Neuron (in vitro differentiated cells): ENCODE data around the gene ANKRD39.

Experiments used
- H2AFZ ChIP-seq: one replicate; pipeline ENCODE4 v1.6.1; 2013; ENCODE audit warnings: low read depth, mild to moderate bottlenecking, inconsistent platforms, low read length, moderate library complexity
- H3K27me3 ChIP-seq: one replicate; pipeline ENCODE4 v1.6.1; 2013; ENCODE audit warnings: low read length; ENCODE audit not compliant: insufficient read depth
- H3K36me3 ChIP-seq: one replicate; pipeline ENCODE4 v1.6.1; 2013; ENCODE audit warnings: low read length; ENCODE audit not compliant: insufficient read depth
- H3K4me1 ChIP-seq: one replicate; pipeline ENCODE4 v1.6.1; 2013; ENCODE audit warnings: low read length; ENCODE audit not compliant: insufficient read depth
- H3K4me3 ChIP-seq: 2 replicates; pipeline ENCODE4 v1.5.1; 2013; ENCODE audit warnings: mild to moderate bottlenecking, low read length, moderate library complexity
- H3K9me3 ChIP-seq: one replicate; pipeline ENCODE4 v1.6.1; 2013; ENCODE audit warnings: low read length

Gene ANKRD39

GRCh38 chr2:96817882-96818281, 39.9 kb downstream of the ANKRD39 start:
- Histone ChIP-seq H2AFZ (no peak overlapping the region), H3K4me3 (peak overlapping the region; percentile 52), H3K36me3 (peaks cover 6% of the 10 kb centered on the region), H3K9me3 (no peaks in the 10 kb centered on the region), H3K4me1 (peaks cover 27% of the 10 kb centered on the region), H3K27me3 (no peaks in the 10 kb centered on the region)

DNA sequence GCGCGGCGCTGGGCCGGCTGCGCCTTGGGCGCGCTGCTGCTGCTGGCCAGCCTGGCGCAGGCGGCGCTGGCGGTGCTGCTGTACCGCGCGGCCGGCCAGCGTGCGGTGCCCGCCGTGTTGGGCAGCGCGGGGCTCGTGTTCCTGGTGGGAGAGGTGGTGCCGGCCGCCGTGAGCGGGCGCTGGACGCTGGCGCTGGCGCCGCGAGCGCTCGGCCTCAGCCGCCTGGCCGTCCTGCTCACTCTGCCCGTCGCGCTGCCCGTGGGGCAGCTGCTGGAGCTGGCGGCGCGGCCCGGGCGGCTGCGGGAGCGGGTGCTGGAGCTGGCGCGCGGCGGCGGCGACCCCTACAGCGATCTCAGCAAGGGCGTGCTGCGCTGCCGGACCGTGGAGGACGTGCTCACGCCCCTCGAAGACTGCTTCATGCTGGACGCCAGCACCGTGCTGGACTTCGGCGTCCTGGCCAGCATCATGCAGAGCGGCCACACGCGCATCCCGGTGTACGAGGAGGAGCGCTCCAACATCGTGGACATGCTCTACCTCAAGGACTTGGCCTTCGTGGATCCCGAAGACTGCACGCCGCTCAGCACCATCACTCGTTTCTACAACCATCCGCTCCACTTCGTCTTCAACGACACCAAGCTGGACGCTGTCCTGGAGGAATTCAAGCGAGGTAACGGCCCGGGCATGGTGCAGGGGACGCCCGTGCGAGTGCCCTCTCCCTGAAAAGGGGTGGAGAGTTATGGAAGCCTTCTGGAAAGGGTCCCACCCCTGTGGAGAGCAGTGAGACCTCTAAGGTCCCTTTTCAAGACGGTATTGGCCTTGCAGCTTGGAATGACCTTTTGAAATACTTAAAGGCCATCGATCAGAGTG, 40.7 kb downstream of the ANKRD39 start:
- peaks cover 6% of the 10 kb centered on the region for H3K36me3 ChIP-seq
- H3K4me3 ChIP-seq, result peak overlapping the region; percentile 52
- H3K4me1 ChIP-seq, result peaks cover 27% of the 10 kb centered on the region
- no peak overlapping the region for H2AFZ ChIP-seq
- no peaks in the 10 kb centered on the region for H3K27me3 ChIP-seq
- no peaks in the 10 kb centered on the region for H3K9me3 ChIP-seq

- H3K36me3 ChIP-seq, result peaks cover 6% of the 10 kb centered on the region
- H3K27me3 ChIP-seq, result no peaks in the 10 kb centered on the region
- H3K4me1 ChIP-seq, result peaks cover 27% of the 10 kb centered on the region
- H3K4me3 ChIP-seq, result peak within 1 kb of the TSS; percentile 52
- H3K9me3 ChIP-seq, result no peaks in the 10 kb centered on the region
- peak within 1 kb of the TSS; percentile 97 for H2AFZ ChIP-seq
Measured at GRCh38 chr2:96816127-96816835, 41.5 kb downstream of the ANKRD39 start, which contains the start of gene CNNM3. TSS of gene CNNM3 (plus strand) at chr2:96816268. CDS start at chr2:96816278, 10 bp downstream.

- Histone ChIP-seq H3K4me3 (peak overlapping the region; percentile 52), H3K36me3 (peaks cover 4% of the 10 kb centered on the region), H3K27me3 (no peaks in the 10 kb centered on the region), H2AFZ (peak overlapping the region; percentile 97), H3K4me1 (peaks cover 27% of the 10 kb centered on the region), H3K9me3 (no peaks in the 10 kb centered on the region)
Measured at GRCh38 chr2:96815326-96816126, 42.3 kb downstream of the ANKRD39 start.

DNA sequence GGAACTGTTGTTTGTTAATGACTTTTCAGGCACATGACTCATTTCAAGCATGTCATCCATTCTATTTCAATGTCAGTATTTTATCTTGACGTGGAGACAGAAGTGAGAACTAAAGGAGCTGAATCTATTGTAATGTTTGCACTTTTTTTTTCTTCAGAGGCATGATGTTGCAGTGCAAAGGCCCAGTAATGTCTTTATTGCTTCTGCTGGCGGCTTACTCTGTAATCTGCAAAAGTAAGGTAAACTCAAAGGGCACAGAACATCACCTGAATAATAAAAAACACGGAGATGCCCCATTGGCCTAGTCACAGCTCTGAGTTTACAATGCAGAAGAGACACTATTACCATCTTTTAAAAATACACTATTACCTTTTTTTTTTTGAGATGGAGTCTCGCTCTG, 44.2 kb downstream of the ANKRD39 start:
- Histone ChIP-seq H3K36me3 (peaks cover 8% of the 10 kb centered on the region), H3K4me1 (peaks cover 21% of the 10 kb centered on the region), H3K9me3 (no peaks in the 10 kb centered on the region), H2AFZ (no peak overlapping the region), H3K4me3 (no peak overlapping the region), H3K27me3 (no peaks in the 10 kb centered on the region)

GRCh38 chr2:96811917-96812316, 45.9 kb downstream of the ANKRD39 start:
- H3K9me3 ChIP-seq, result no peaks in the 10 kb centered on the region
- no peaks in the 10 kb centered on the region for H3K27me3 ChIP-seq
- H2AFZ ChIP-seq, result no peak overlapping the region
- H3K4me3 ChIP-seq, result no peak overlapping the region
- peaks cover 7% of the 10 kb centered on the region for H3K4me1 ChIP-seq
- H3K36me3 ChIP-seq, result peaks cover 12% of the 10 kb centered on the region

- no peak overlapping the region for H2AFZ ChIP-seq
- peaks cover 12% of the 10 kb centered on the region for H3K36me3 ChIP-seq
- no peak overlapping the region for H3K4me3 ChIP-seq
- H3K4me1 ChIP-seq, result peaks cover 7% of the 10 kb centered on the region
- H3K9me3 ChIP-seq, result no peaks in the 10 kb centered on the region
- no peaks in the 10 kb centered on the region for H3K27me3 ChIP-seq
Measured at GRCh38 chr2:96810783-96811192, 47.0 kb downstream of the ANKRD39 start.

- Histone ChIP-seq H3K9me3 (no peaks in the 10 kb centered on the region), H2AFZ (no peak overlapping the region), H3K4me3 (no peak overlapping the region), H3K36me3 (peaks cover 12% of the 10 kb centered on the region), H3K27me3 (no peaks in the 10 kb centered on the region), H3K4me1 (peaks cover 4% of the 10 kb centered on the region)
Measured at GRCh38 chr2:96809951-96810782, 47.6 kb downstream of the ANKRD39 start.

DNA sequence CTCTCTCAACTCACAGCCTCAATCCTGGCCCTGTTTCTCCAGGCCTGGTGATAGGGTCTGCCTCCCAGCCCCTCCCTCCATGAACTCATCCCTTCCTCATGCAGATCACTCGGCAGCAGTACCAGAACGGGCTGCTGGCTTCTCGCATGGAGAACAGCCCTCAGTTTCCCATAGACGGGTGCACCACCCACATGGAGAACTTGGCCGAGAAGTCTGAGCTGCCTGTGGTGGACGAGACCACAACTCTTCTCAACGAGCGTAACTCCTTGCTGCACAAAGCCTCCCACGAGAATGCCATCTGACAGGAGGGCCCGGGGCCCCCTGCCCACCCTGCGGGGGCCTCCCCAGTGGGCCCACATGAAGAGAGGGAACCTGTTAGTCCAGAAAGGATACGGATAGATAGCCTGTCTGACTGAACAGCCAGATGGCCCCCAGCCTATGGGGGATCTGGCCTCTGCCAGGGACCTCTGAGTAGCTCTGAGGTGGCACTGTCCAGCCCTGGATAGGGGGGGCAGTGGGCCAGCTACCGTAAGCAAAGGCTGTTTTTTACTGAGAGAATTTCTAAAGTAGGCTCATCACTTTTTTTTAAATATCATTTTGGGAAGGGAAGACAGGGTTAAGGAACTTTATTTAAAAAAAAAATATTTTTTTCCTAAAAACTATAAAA, 48.5 kb downstream of the ANKRD39 start:
- H3K4me1 ChIP-seq, result no peaks in the 10 kb centered on the region
- no peaks in the 10 kb centered on the region for H3K9me3 ChIP-seq
- peaks cover 12% of the 10 kb centered on the region for H3K36me3 ChIP-seq
- no peak overlapping the region for H2AFZ ChIP-seq
- no peaks in the 10 kb centered on the region for H3K27me3 ChIP-seq
- H3K4me3 ChIP-seq, result no peak overlapping the region

GRCh38 chr2:96808176-96808837, 49.5 kb downstream of the ANKRD39 start:
- peaks cover 12% of the 10 kb centered on the region for H3K36me3 ChIP-seq
- no peaks in the 10 kb centered on the region for H3K9me3 ChIP-seq
- no peak overlapping the region for H2AFZ ChIP-seq
- H3K4me1 ChIP-seq, result no peaks in the 10 kb centered on the region
- no peaks in the 10 kb centered on the region for H3K27me3 ChIP-seq
- H3K4me3 ChIP-seq, result no peak overlapping the region

GRCh38 chr2:96807127-96807471, 50.7 kb downstream of the ANKRD39 start:
- H3K4me3 ChIP-seq, result no peak overlapping the region
- H3K4me1 ChIP-seq, result no peaks in the 10 kb centered on the region
- no peaks in the 10 kb centered on the region for H3K27me3 ChIP-seq
- peaks cover 12% of the 10 kb centered on the region for H3K36me3 ChIP-seq
- H2AFZ ChIP-seq, result no peak overlapping the region
- H3K9me3 ChIP-seq, result no peaks in the 10 kb centered on the region
